Endodermal cell (in vitro differentiated cells): ENCODE results near the gene UCN3. TPM values are rescaled to one million over a fixed set of nuclear protein-coding genes. Genes with fewer than 3 reads are reported as not detected.
A peak's percentile ranks its signal among the peaks of the same experiment; 100 is the strongest.

Experiments used
- DNase-seq: peaks from one replicate; pipeline ENCODE4 v3.0.0-alpha.2; 2017
- H3K27ac ChIP-seq: 2 replicates; pipeline ENCODE4 v1.5.1; 2013; ENCODE audit warnings: mild to moderate bottlenecking, low read depth, low read length, moderate library complexity
- H3K27me3 ChIP-seq: 2 replicates; pipeline ENCODE4 v1.6.1; 2013; ENCODE audit warnings: mild to moderate bottlenecking, low read length, moderate library complexity; ENCODE audit not compliant: insufficient read depth, control insufficient read depth, poor library complexity, severe bottlenecking
- H3K36me3 ChIP-seq: 2 replicates; pipeline ENCODE4 v1.7.0; 2013; ENCODE audit warnings: mild to moderate bottlenecking, low read length, moderate library complexity; ENCODE audit not compliant: control insufficient read depth, insufficient read depth
- H3K4me1 ChIP-seq: one replicate; pipeline ENCODE4 v1.7.0; 2013; ENCODE audit warnings: low read length; ENCODE audit not compliant: control insufficient read depth, insufficient read depth
- H3K4me3 ChIP-seq: 2 replicates; pipeline ENCODE4 v1.5.1; 2013; ENCODE audit warnings: mild to moderate bottlenecking, low read length, moderate library complexity
- H3K9ac ChIP-seq: 2 replicates; pipeline ENCODE4 v1.6.1; 2013; ENCODE audit warnings: mild to moderate bottlenecking, low read length, moderate library complexity; ENCODE audit not compliant: poor library complexity, severe bottlenecking; ENCODE audit errors: extremely low read depth
- H3K9me3 ChIP-seq: 2 replicates; pipeline ENCODE4 v1.6.1; 2013; ENCODE audit warnings: mild to moderate bottlenecking, low read length, moderate library complexity; ENCODE audit not compliant: control insufficient read depth
- H3K27ac Mint-ChIP-seq: 2 replicates; pipeline ENCODE4 v1.8.0; 2020; ENCODE audit warnings: mixed read lengths
- H3K27me3 Mint-ChIP-seq: 2 replicates; pipeline ENCODE4 v1.8.0; 2021; ENCODE audit warnings: mild to moderate bottlenecking, mixed read lengths; ENCODE audit not compliant: insufficient read depth
- H3K36me3 Mint-ChIP-seq: 2 replicates; pipeline ENCODE4 v1.8.0; 2020; ENCODE audit warnings: low read depth, mixed read lengths
- H3K4me1 Mint-ChIP-seq: 2 replicates; pipeline ENCODE4 v1.8.0; 2020; ENCODE audit warnings: mixed read lengths
- H3K4me3 Mint-ChIP-seq: 2 replicates; pipeline ENCODE4 v1.8.0; 2020; ENCODE audit warnings: mild to moderate bottlenecking, moderate library complexity, mixed read lengths
- H3K9me3 Mint-ChIP-seq: 2 replicates; pipeline ENCODE4 v1.8.0; 2020; ENCODE audit warnings: mild to moderate bottlenecking, mixed read lengths
- WGBS, 2 experiments: methylation state at CpG; one replicate each; pipeline versions ENCODE4 v1.1.5 to v1.1.7; 2013; ENCODE audit warnings: missing lambda C conversion rate in 2 of 2, mixed read lengths in 1 of 2; ENCODE audit not compliant: insufficient coverage in 1 of 2, insufficient read length in 1 of 2; 5-methylcytosine and 5-hydroxymethylcytosine counted together
- total RNA-seq, 2 donors: library from RNA; stranded (reverse); fragmentation: NEBNext Ultra II Directional in 1 of 2; extraction: Animal tissue kit (Norgen Biotek cat#: 25700) in 1 of 2; gene quantifications; 2 replicates in 1 of 2; 3 replicates in 1 of 2; pipeline ENCODE4 v1.2.1, GENCODE V29; 2021
- TF ChIP-seq, protein P1 (sequence below): fragments of 200-600 bp; sonication (generic); conservative IDR thresholded peaks from 2 replicates; pipeline ENCODE4 v1.5.0; 2021; ENCODE audit warnings: antibody characterized with exemption, mild to moderate bottlenecking

UCN3 gene
- total RNA-seq, 2 donors from 2014 or later, result not detected

DNA sequence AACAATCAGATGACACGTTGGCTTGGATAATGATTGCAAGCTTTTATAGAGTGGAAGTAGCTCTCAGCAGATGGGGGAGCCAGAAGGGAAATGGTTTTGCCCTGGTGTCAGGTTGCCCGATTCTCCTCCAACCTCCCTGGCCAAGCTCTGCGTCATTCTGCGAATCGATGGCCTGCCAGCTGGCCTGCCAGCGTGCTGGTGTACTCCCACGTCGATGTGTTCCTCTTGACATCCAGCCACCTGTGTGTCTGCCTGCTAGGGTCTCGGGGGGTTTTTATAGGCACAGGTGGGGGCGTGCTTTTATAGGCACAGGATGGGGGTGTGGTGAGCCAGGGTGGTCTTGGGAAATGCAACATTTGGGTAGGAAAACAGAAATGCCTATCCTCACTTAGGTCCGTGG lies 52.2 kb downstream of the UCN3 start:
- 87 to 100% methylated on average over 3 to 11 of the region's 11 CpGs for WGBS, 2 experiments
- Mint-ChIP-seq H3K36me3 (peaks cover 12% of the 10 kb centered on the region), H3K27me3 (no peaks in the 10 kb centered on the region), H3K4me3 (no peak overlapping the region), H3K4me1 (peaks cover 9% of the 10 kb centered on the region), H3K27ac (no peak overlapping the region), H3K9me3 (peaks cover 25% of the 10 kb centered on the region)
- TF ChIP-seq, protein P1, sequence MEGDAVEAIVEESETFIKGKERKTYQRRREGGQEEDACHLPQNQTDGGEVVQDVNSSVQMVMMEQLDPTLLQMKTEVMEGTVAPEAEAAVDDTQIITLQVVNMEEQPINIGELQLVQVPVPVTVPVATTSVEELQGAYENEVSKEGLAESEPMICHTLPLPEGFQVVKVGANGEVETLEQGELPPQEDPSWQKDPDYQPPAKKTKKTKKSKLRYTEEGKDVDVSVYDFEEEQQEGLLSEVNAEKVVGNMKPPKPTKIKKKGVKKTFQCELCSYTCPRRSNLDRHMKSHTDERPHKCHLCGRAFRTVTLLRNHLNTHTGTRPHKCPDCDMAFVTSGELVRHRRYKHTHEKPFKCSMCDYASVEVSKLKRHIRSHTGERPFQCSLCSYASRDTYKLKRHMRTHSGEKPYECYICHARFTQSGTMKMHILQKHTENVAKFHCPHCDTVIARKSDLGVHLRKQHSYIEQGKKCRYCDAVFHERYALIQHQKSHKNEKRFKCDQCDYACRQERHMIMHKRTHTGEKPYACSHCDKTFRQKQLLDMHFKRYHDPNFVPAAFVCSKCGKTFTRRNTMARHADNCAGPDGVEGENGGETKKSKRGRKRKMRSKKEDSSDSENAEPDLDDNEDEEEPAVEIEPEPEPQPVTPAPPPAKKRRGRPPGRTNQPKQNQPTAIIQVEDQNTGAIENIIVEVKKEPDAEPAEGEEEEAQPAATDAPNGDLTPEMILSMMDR, result no peak
- Histone ChIP-seq H3K27me3 (no peaks in the 10 kb centered on the region), H3K4me3 (no peak overlapping the region), H3K9ac (no peak overlapping the region), H3K27ac (no peak overlapping the region), H3K9me3 (peaks cover 28% of the 10 kb centered on the region), H3K4me1 (no peaks in the 10 kb centered on the region), H3K36me3 (peaks cover 5% of the 10 kb centered on the region)
- peak; percentile 39 for DNase-seq

DNA sequence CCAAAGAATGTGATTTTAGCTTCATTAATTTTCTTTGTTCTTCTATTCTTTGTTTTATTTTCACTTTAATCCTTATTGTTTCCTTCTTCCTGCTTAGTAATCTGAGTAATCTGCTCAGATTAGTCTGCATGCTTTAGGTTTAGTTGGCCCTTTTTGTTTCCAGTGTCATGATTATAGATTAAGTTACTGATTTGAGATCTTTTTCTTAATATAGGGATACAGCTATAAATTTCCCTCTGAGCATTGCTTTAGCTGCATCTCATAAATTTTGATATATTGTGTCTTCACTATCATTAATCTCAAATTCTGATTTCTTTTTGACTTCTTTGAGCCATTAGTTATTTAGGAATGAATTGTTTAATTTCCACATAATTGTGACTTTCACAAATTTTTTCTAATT lies 53.8 kb downstream of the UCN3 start:
- Mint-ChIP-seq H3K4me3 (no peak overlapping the region), H3K36me3 (peaks cover 12% of the 10 kb centered on the region), H3K27me3 (no peaks in the 10 kb centered on the region), H3K27ac (no peak overlapping the region), H3K9me3 (peaks cover 25% of the 10 kb centered on the region), H3K4me1 (peaks cover 7% of the 10 kb centered on the region)
- Histone ChIP-seq H3K27me3 (no peaks in the 10 kb centered on the region), H3K27ac (no peak overlapping the region), H3K9me3 (peaks cover 28% of the 10 kb centered on the region), H3K4me1 (no peaks in the 10 kb centered on the region), H3K4me3 (no peak overlapping the region), H3K36me3 (peaks cover 5% of the 10 kb centered on the region), H3K9ac (no peak overlapping the region)
- no peak for DNase-seq
- TF ChIP-seq, protein P1, result no peak

DNA sequence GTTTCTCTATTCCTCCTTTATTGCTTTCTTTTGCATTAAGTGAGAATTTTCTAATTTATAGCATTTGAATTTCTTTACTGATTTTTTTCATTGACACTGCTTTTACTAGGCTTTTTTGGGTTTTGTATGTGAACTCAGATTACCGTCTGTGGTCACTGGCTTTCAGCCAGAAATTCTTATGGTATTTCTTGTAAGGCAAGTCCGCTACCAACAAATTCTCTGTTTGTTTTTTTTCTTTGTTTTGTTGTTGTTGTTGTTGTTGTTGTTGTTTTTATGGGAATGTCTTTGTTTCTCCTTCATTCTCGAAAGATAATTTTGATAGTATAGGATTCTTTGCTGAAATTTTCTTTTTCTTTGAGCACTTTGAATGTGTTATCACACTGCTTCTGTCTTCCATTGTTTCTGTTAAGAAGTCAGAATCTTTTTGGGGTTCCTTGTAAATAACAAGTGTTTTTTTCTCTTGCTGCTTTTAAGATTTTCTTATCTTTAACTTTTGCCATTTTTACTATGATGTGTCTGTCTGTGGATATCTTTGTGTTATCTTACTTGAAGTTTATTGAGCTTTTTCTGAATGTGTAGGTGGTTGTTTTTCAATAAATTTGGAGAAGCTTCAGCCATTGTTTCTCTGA lies 54.8 kb downstream of the UCN3 start:
- 96 to 100% methylated on average over 1 to 3 of the region's 3 CpGs for WGBS, 2 experiments
- H3K9ac ChIP-seq, result no peak overlapping the region
- no peak overlapping the region for H3K27ac ChIP-seq
- H3K36me3 ChIP-seq, result peaks cover 5% of the 10 kb centered on the region
- Mint-ChIP-seq H3K27ac (no peak overlapping the region), H3K4me1 (peaks cover 8% of the 10 kb centered on the region), H3K4me3 (no peak overlapping the region), H3K9me3 (peaks cover 25% of the 10 kb centered on the region), H3K36me3 (peaks cover 12% of the 10 kb centered on the region), H3K27me3 (no peaks in the 10 kb centered on the region)
- H3K4me3 ChIP-seq, result no peak overlapping the region
- H3K27me3 ChIP-seq, result no peaks in the 10 kb centered on the region
- TF ChIP-seq, protein P1, result no peak
- DNase-seq, result no peak
- peaks cover 28% of the 10 kb centered on the region for H3K9me3 ChIP-seq
- H3K4me1 ChIP-seq, result no peaks in the 10 kb centered on the region
